Activated naive CD8-positive, alpha-beta T cell treated with anti-CD3 and anti-CD28 coated beads for 36 hours (primary cell): Measurements from ENCODE around the gene PHYHD1. TPM values are rescaled to one million over a fixed set of nuclear protein-coding genes. Genes with fewer than 3 reads are reported as not detected.
"Not testable (repeated sequence)": the region's sequence is repeated elsewhere in the genome, so short reads cannot be mapped to it uniquely, and the experiment has no call there.

Source experiments
- DNase-seq: peaks from one replicate; pipeline ENCODE4 v3.0.0; 2021
- H3K27ac Mint-ChIP-seq: one replicate; pipeline ENCODE4 v1.8.0; 2022; ENCODE audit warnings: mild to moderate bottlenecking, moderate library complexity, mixed read lengths
- H3K27me3 Mint-ChIP-seq: one replicate; pipeline ENCODE4 v1.8.0; 2022; ENCODE audit warnings: mild to moderate bottlenecking, mixed read lengths
- H3K36me3 Mint-ChIP-seq: one replicate; pipeline ENCODE4 v1.8.0; 2021; ENCODE audit warnings: mild to moderate bottlenecking, mixed read lengths
- H3K4me1 Mint-ChIP-seq: one replicate; pipeline ENCODE4 v1.8.0; 2021; ENCODE audit warnings: mixed read lengths
- H3K4me3 Mint-ChIP-seq: one replicate; pipeline ENCODE4 v1.8.0; 2022; ENCODE audit warnings: mild to moderate bottlenecking, moderate library complexity, mixed read lengths
- H3K9me3 Mint-ChIP-seq: one replicate; pipeline ENCODE4 v1.8.0; 2022; ENCODE audit warnings: mixed read lengths
- total RNA-seq, 2 experiments: library from RNA; stranded (reverse); gene quantifications; one replicate each; pipeline ENCODE4 v1.2.3, GENCODE V29; 2021

PHYHD1 gene
- total RNA-seq, 2 experiments from 2014 or later = 0.49 to 0.52 TPM

GRCh38 chr9:128961403-128961802 is 40.6 kb downstream of the PHYHD1 start:
- peaks cover 14% of the 10 kb centered on the region for H3K36me3 Mint-ChIP-seq
- not testable (repeated sequence) for H3K4me3 Mint-ChIP-seq, H3K27me3 Mint-ChIP-seq, DNase-seq, H3K27ac Mint-ChIP-seq, H3K4me1 Mint-ChIP-seq, H3K9me3 Mint-ChIP-seq

DNA sequence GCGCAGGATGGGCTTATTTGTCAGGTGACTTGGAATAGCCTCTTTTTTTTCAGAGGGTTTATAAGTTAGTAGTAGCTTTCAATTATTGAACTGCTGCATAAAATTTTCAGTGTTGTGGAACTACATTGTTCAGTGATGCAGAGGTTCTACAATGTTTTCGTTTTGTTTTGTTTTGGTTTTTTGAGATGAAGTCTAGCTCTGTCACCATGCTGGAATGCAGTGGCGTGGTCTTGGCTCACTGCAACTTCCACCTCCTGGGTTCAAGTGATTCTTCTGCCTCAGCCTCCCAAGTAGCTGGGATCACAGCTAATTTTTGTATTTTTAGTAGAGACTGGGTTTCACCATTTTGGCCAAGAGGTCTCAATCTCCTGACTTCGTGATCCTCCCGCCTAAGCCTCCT is 48.7 kb downstream of the PHYHD1 start:
- H3K9me3 Mint-ChIP-seq = no peaks in the 10 kb centered on the region
- H3K4me1 Mint-ChIP-seq = no peaks in the 10 kb centered on the region
- H3K27me3 Mint-ChIP-seq = no peaks in the 10 kb centered on the region
- DNase-seq = no peak
- H3K36me3 Mint-ChIP-seq = peaks cover 25% of the 10 kb centered on the region
- no peak overlapping the region for H3K4me3 Mint-ChIP-seq
- no peak overlapping the region for H3K27ac Mint-ChIP-seq

DNA sequence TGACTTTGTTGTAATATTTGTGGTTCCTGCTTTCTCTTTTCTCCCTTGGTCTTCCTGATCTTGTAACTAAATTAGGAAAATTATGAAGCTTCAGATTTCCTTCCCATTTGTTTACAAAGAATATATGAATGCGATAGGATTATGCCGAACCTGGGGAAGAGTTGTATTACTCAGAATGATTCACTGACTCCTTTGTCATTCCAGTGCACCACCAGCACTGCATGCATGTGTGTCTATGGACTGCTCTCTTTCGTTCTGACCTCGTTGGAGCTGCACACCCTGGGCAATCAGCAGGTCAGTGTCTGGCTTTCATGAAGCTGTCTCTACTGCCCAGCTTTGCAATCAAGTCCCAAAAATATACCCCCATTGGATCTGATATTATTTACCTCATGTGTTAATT is 52.2 kb downstream of the PHYHD1 start:
- Mint-ChIP-seq H3K4me1 (no peaks in the 10 kb centered on the region), H3K9me3 (no peaks in the 10 kb centered on the region), H3K36me3 (peaks cover 25% of the 10 kb centered on the region), H3K4me3 (no peak overlapping the region), H3K27me3 (no peaks in the 10 kb centered on the region), H3K27ac (no peak overlapping the region)
- DNase-seq = no peak

- no peak overlapping the region for H3K27ac Mint-ChIP-seq
- no peaks in the 10 kb centered on the region for H3K27me3 Mint-ChIP-seq
- H3K4me1 Mint-ChIP-seq = no peaks in the 10 kb centered on the region
- no peak for DNase-seq
- H3K4me3 Mint-ChIP-seq = no peak overlapping the region
- no peaks in the 10 kb centered on the region for H3K9me3 Mint-ChIP-seq
- peaks cover 27% of the 10 kb centered on the region for H3K36me3 Mint-ChIP-seq
These were observed 58.3 kb downstream of the PHYHD1 start for GRCh38 chr9:128979111-128979510.

DNA sequence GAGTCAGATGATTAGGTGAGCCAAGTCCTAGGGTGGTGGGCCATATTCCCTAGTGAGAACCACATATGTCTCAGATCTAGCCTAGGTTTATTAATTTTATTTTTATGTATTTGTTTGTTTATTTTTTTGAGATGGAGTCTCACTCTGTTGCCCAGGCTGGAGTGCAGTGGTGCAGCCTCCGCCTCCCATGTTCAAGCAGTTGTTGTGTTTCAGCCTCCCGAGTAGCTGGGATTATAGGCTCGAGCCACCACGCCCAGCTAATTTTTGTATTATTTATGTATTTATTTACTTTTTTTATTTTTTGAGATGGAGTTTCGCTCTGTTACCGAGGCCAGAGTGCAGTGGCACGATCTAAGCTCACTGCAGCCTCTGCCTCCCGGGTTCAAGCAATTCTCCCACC is 62.8 kb downstream of the PHYHD1 start:
- H3K4me3 Mint-ChIP-seq = no peak overlapping the region
- no peaks in the 10 kb centered on the region for H3K4me1 Mint-ChIP-seq
- H3K9me3 Mint-ChIP-seq = no peaks in the 10 kb centered on the region
- no peak overlapping the region for H3K27ac Mint-ChIP-seq
- peaks cover 46% of the 10 kb centered on the region for H3K36me3 Mint-ChIP-seq
- no peak for DNase-seq
- no peaks in the 10 kb centered on the region for H3K27me3 Mint-ChIP-seq

DNA sequence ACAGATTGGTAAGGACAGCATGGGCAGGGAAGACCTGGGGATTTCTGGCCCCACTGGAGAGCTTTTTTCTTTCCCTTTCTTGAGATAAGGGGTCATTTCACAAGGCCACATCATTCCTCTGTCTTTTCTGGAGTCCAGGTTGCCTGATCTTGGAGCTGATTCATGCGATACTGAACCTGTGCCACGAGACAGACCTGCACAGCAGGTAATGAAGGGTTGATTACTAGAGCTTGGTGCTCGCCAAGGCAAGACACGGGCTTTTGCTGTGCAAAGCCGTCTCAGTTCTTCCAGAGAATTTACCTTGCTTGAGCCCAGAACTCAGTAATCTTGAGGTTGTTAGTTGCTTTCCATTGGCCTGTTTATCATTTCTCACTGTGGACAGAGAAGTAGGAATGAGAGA is 65.9 kb downstream of the PHYHD1 start:
- H3K4me3 Mint-ChIP-seq = no peak overlapping the region
- H3K4me1 Mint-ChIP-seq = no peaks in the 10 kb centered on the region
- peaks cover 34% of the 10 kb centered on the region for H3K36me3 Mint-ChIP-seq

DNA sequence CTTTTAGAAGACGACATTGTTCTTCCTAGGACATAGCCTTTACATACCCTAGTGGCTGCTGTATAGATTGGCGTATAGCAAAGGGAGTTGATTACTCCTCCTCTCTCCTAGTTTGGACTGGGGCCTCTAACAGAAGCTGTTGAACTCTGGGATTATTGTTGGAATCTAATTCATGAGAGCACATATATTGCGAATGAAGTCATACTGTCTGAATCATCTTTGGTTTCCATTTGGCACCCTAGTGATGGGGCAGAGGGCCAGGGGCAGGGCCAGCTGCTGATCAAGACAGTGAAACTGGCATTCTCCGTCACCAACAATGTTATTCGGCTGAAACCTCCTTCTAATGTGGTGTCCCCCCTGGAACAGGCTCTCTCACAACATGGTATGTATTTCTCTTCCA is 67.0 kb downstream of the PHYHD1 start:
- Mint-ChIP-seq H3K4me1 (peaks cover 2% of the 10 kb centered on the region), H3K27me3 (no peaks in the 10 kb centered on the region), H3K36me3 (peaks cover 37% of the 10 kb centered on the region), H3K27ac (no peak overlapping the region), H3K9me3 (no peaks in the 10 kb centered on the region), H3K4me3 (no peak overlapping the region)
- no peak for DNase-seq

More for the DNA sequence above, 65.9 kb downstream of the PHYHD1 start:
- DNase-seq = no peak
- no peak overlapping the region for H3K27ac Mint-ChIP-seq
- H3K27me3 Mint-ChIP-seq = no peaks in the 10 kb centered on the region
- H3K9me3 Mint-ChIP-seq = no peaks in the 10 kb centered on the region

Other genes starting within 250 kb of the PHYHD1 start
- 100 to 1,000 TPM; 953 to 971 TPM for gene SET, start 231.8 kb upstream of the PHYHD1 start, total RNA-seq
- 1 to 10 TPM; 7.2 to 7.8 TPM for gene PKN3, start 218.5 kb upstream of the PHYHD1 start, total RNA-seq
- gene ZDHHC12, start 196.9 kb upstream of the PHYHD1 start, total RNA-seq = 10 to 100 TPM; 47.1 to 52.6 TPM
- 10 to 100 TPM; 13.7 to 14.4 TPM for gene ZER1, start 149.1 kb upstream of the PHYHD1 start, total RNA-seq
- gene TBC1D13, start 133.7 kb upstream of the PHYHD1 start, total RNA-seq = 10 to 100 TPM; 16.3 to 18.8 TPM
- 10 to 100 TPM; 20.1 to 22.9 TPM for gene ENDOG, start 102.5 kb upstream of the PHYHD1 start, total RNA-seq
- 100 to 1,000 TPM; 109 to 111 TPM for gene SPOUT1, start 91.2 kb upstream of the PHYHD1 start, total RNA-seq
- 1 to 10 TPM; 7.4 to 9.4 TPM for gene KYAT1, start 39.0 kb upstream of the PHYHD1 start, total RNA-seq
- gene LRRC8A, start 38.8 kb upstream of the PHYHD1 start, total RNA-seq = 10 to 100 TPM; 19.9 to 20.3 TPM
- 10 to 100 TPM; 10.1 to 11.3 TPM for gene DOLK, start 26.6 kb downstream of the PHYHD1 start, total RNA-seq
- 100 to 1,000 TPM; 128 to 130 TPM for gene NUP188, start 26.7 kb downstream of the PHYHD1 start, total RNA-seq
- 10 to 100 TPM; 42.9 to 46.3 TPM for gene SH3GLB2, start 107.3 kb downstream of the PHYHD1 start, total RNA-seq
- 10 to 100 TPM; 26.2 to 29.0 TPM for gene MIGA2, start 115.6 kb downstream of the PHYHD1 start, total RNA-seq
- 10 to 100 TPM; 17.7 to 20.8 TPM for gene DOLPP1, start 160.1 kb downstream of the PHYHD1 start, total RNA-seq
- gene CRAT, start 189.8 kb downstream of the PHYHD1 start, total RNA-seq = 1 to 10 TPM; 7.3 to 7.9 TPM
- gene PTPA, start 190.4 kb downstream of the PHYHD1 start, total RNA-seq = 100 to 1,000 TPM; 101 to 104 TPM